Fibroblast of skin of scalp (primary cell): Measurements from ENCODE around the gene KIAA0753.
A peak's percentile ranks its signal among the peaks of the same experiment; 100 is the strongest.

Experiments
- DNase-seq: peaks from one replicate; pipeline ENCODE4 v3.0.0-alpha.2; 2013

The KIAA0753 gene

GRCh38 chr17:6569370-6570285 lies 70.9 kb downstream of the KIAA0753 start:
- DNase-seq, result peak; percentile 27

GRCh38 chr17:6568184-6568758 lies 72.2 kb downstream of the KIAA0753 start:
- no peak for DNase-seq

- peak; percentile 57 for DNase-seq
Observed at GRCh38 chr17:6567528-6568183, 72.9 kb downstream of the KIAA0753 start.

- no peak for DNase-seq
Observed at GRCh38 chr17:6561446-6561845, 79.1 kb downstream of the KIAA0753 start.

GRCh38 chr17:6560496-6560895 lies 80.0 kb downstream of the KIAA0753 start:
- no peak for DNase-seq

GRCh38 chr17:6559753-6560215 lies 80.7 kb downstream of the KIAA0753 start:
- no peak for DNase-seq

- no peak for DNase-seq
Observed at GRCh38 chr17:6558932-6559752, 81.4 kb downstream of the KIAA0753 start.

GRCh38 chr17:6558276-6558675 lies 82.2 kb downstream of the KIAA0753 start:
- no peak for DNase-seq

- DNase-seq, result no peak
Observed at GRCh38 chr17:6557040-6557438, 83.5 kb downstream of the KIAA0753 start.

- no peak for DNase-seq
Observed at GRCh38 chr17:6556121-6557039, 84.1 kb downstream of the KIAA0753 start, which contains the start of gene PITPNM3. Gene PITPNM3, minus strand, starts transcription at chr17:6556555. Its CDS starts 149 bp downstream, at chr17:6556406.

- peak; percentile 51 for DNase-seq
Observed at GRCh38 chr17:6555331-6556120, 85.0 kb downstream of the KIAA0753 start.

GRCh38 chr17:6554871-6555330 lies 85.6 kb downstream of the KIAA0753 start:
- DNase-seq, result no peak

GRCh38 chr17:6554342-6554741 lies 86.2 kb downstream of the KIAA0753 start:
- no peak for DNase-seq

- no peak for DNase-seq
Observed at GRCh38 chr17:6551869-6552531, 88.5 kb downstream of the KIAA0753 start.

GRCh38 chr17:6551356-6551755 lies 89.2 kb downstream of the KIAA0753 start:
- no peak for DNase-seq

- no peak for DNase-seq
Observed at GRCh38 chr17:6549384-6550036, 91.0 kb downstream of the KIAA0753 start.

- no peak for DNase-seq
Observed at GRCh38 chr17:6548578-6549330, 91.8 kb downstream of the KIAA0753 start.

- DNase-seq, result no peak
Observed at GRCh38 chr17:6548034-6548433, 92.5 kb downstream of the KIAA0753 start.
